Subcutaneous adipose tissue (tissue), 4 donors: ENCODE measurements around the gene WDR27. TPM values are rescaled to one million over a fixed set of nuclear protein-coding genes. Genes with fewer than 3 reads are reported as not detected.

Source experiments
- total RNA-seq, 4 donors: library from RNA; depleted of rRNA; stranded (reverse); fragments of >200 nt; gene quantifications; one replicate each; pipeline ENCODE4 v1.1.0, GENCODE V29; 2016
- TF ChIP-seq, protein P1 (sequence below): fragments of 450-650 bp; IDR thresholded peaks from one replicate; pipeline ENCODE4 v1.5.1; 2016; ENCODE audit warnings: low read depth, mild to moderate bottlenecking, control low read depth, antibody characterized with exemption, moderate library complexity

The WDR27 gene
- total RNA-seq, 4 donors from 2014 or later: 26.0 to 36.4 (median 31.3) TPM

DNA sequence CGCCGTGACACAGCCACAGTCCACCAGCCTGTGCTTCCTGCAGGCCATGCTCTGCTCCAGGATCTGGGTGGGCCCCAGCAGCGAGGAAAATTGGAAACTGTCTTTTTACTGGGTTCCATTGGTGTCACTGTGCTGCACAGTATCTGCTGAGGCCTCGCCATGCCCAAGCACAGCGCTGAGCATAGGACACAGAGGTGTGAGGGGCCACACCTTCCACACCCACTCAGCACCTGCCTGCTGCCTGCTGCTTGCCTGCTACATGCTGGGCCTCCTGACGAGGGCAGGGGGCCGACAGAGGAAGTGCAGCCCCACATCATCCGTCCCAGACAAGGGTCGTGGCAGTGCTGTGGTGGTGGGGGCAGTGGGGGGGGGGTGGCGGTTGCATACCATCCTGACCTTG is 275.2 kb downstream of the WDR27 start:
- TF ChIP-seq, protein P1, sequence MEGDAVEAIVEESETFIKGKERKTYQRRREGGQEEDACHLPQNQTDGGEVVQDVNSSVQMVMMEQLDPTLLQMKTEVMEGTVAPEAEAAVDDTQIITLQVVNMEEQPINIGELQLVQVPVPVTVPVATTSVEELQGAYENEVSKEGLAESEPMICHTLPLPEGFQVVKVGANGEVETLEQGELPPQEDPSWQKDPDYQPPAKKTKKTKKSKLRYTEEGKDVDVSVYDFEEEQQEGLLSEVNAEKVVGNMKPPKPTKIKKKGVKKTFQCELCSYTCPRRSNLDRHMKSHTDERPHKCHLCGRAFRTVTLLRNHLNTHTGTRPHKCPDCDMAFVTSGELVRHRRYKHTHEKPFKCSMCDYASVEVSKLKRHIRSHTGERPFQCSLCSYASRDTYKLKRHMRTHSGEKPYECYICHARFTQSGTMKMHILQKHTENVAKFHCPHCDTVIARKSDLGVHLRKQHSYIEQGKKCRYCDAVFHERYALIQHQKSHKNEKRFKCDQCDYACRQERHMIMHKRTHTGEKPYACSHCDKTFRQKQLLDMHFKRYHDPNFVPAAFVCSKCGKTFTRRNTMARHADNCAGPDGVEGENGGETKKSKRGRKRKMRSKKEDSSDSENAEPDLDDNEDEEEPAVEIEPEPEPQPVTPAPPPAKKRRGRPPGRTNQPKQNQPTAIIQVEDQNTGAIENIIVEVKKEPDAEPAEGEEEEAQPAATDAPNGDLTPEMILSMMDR: no peak

DNA sequence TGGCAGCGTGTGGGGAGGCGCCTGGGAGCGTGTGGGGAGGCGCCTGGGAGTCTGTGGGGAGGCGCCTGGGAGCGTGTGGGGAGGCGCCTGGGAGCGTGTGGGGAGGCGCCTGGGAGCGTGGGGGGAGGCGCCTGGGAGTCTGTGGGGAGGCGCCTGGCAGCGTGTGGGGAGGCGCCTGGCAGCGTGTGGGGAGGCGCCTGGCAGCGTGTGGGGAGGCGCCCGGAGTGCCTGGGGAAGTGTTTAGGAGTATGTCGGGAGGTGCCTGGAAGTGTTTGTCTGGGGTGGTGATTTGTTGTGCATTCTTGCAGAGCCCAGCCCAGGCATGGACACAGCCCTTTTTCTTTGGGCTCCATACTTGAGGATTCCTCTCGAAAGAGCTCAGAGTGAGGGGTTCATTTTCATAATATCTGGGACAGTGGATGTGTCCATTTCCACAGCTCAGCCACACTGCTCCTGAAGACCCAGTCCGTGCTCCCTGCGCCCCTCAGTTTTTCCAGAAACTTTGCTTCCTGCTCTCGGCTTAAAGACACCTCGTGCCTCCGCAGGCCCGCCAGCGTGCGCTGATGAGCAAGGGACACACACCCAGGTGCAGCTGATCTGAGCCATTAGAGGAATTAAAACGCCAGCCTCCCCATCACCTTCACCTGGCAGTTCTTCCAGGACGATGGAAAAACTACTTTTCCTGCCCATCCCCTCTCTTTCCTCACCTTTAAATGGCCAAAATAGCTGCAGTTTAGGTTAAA is 276.0 kb downstream of the WDR27 start:
- TF ChIP-seq, protein P1: no peak

DNA sequence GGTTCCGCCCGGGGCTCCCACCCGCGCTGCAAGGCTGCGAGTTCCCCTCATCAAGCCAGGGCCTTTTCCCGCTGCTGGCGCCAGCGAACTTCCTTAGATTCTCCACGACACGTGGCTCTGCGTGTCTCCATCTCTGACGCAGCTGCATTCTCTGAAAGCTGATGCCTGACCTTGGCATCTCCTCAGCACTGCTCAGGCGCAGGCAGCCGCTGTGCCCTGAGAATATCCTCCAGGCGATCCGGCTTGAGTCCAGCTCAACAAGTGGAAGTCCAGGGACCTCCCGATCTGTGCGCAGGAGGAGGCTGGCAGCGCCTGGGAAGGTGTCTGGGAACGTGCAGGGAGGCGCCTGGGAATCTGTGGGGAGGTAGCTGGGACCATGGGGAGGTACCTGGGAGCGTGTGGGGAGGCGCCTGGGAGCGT is 277.0 kb downstream of the WDR27 start:
- TF ChIP-seq, protein P1: no peak

DNA sequence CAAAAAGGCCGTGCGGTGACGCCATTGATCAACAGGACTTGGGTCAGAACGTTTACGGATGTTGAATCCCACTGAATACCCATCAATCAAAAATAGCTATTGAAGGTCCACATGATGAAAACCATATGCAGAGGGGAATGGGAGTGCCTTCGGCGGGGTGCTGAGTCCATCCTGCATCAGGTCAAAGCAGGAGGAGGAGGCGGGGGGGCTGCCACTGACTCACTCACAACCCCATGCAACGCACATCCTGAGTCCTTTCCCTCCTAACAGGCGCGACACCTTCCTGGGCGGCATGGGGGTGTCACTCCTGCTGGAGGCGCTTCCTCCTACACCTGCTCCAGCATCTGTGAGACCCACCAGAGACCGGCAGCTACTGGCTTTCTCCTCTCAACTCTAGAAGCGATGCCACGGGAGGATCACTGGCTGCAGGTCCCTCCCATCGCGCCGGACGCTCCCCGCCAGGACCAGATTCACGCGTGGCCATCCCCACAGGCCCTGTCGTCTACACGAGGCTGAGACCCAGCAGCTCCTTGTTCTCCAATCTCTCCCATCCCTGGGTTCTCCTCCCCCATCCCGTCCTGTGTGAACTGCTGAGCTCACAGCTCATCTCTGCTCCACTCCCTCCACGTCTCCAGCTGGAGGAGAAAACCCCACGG is 277.6 kb downstream of the WDR27 start:
- TF ChIP-seq, protein P1: no peak

DNA sequence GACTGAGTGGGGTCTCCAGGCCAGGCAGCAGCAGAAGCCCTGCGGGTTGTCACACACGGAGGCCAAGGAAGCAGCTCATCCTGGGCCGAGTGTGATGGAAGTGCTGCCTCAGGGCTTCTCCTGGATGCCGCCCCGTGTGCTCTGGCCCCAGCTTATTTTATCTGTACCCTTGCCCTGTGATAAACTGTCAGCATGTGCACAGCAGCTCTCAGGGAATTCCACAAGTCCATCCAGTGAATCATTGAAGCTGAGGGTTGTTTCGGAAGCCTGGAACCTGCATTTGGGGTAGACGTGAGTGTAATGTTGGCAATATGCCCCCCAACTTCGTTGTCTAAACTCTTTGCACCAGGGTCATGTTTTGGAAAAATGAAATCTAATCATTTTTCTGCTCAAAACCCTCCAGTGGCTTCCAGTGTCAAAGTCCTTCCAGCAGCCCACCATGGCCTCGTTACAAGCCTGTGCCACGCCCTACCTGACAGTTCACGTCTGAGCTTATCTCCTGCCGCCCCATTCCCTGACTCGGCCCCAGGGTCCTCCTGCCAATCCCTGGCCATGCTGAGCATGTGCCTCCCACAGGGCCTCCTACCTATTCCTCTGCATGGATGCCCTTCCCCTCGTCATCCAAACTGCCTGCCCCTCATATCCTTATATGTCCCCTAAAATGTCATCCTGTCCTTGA is 280.1 kb downstream of the WDR27 start:
- TF ChIP-seq, protein P1: no peak

DNA sequence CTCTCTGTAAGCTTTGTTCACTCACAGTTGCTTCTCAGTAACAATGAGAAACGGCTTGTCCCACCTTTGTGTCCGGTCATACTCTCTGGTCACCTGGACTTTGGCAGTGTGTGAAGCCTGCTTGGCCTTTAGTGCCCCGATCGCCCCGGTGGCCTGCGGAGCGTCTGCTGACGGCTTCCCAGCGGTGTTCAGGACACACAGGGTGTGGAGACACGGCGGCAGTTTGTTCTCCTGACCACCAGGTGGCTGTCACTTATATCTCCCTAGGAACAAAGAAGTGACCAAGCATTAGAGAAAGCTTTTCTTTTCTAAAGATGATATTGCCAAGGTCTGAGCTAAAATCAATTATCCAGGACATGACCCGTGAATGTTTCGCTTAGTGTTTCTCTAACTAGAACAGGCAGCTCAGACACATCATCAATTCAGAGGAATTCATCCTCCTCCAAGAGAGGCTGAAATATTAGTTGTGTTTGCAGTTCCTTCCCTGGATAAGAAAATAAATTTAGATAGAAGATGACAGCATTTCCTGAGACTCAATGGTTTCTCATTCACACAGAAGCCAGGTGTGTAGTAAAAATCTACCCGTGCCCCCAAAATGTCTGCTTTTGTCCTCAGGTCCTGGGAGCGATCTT is 280.8 kb downstream of the WDR27 start:
- TF ChIP-seq, protein P1: no peak

DNA sequence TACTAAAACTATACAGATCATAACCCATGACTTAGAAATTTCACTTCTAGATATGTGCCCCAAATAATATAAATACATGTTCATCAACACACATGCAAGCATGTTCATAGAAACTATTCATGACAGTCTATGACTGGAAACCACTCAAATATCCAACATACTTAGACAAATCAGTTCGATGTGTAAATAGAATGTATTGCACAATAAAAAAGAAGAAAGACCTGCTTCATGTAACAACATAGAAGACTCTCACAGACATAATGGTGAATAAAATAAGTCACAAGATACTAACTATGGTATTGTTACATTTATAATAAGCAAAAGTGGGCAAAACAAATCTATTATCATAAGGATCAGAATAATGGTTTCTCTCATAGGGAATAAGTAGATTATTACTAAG is 284.7 kb downstream of the WDR27 start:
- TF ChIP-seq, protein P1: no peak
